Glutamatergic neuron (in vitro differentiated cells): ENCODE results near the gene TACR1. TPM values are rescaled to one million over a fixed set of nuclear protein-coding genes. Genes with fewer than 3 reads are reported as not detected.
"Not testable (repeated sequence)": the region's sequence is repeated elsewhere in the genome, so short reads cannot be mapped to it uniquely, and the experiment has no call there.

Experiments used
- DNase-seq: peaks from one replicate; pipeline ENCODE4 v3.0.0; 2022
- H3K27ac Mint-ChIP-seq: one replicate; pipeline ENCODE4 v1.8.0; 2020; ENCODE audit warnings: mild to moderate bottlenecking, mixed read lengths, inconsistent platforms; ENCODE audit not compliant: unreplicated experiment
- H3K27me3 Mint-ChIP-seq: one replicate; pipeline ENCODE4 v1.8.0; 2020; ENCODE audit warnings: mild to moderate bottlenecking, moderate library complexity, mixed read lengths, inconsistent platforms; ENCODE audit not compliant: unreplicated experiment
- H3K36me3 Mint-ChIP-seq: one replicate; pipeline ENCODE4 v1.8.0; 2020; ENCODE audit warnings: mild to moderate bottlenecking, mixed read lengths, inconsistent platforms; ENCODE audit not compliant: unreplicated experiment
- H3K4me1 Mint-ChIP-seq: one replicate; pipeline ENCODE4 v1.8.0; 2020; ENCODE audit warnings: mild to moderate bottlenecking, low read depth, mixed read lengths, inconsistent platforms; ENCODE audit not compliant: unreplicated experiment
- H3K4me3 Mint-ChIP-seq: one replicate; pipeline ENCODE4 v1.8.0; 2020; ENCODE audit warnings: mild to moderate bottlenecking, mixed read lengths, inconsistent platforms; ENCODE audit not compliant: unreplicated experiment
- H3K9me3 Mint-ChIP-seq: one replicate; pipeline ENCODE4 v1.8.0; 2020; ENCODE audit warnings: mild to moderate bottlenecking, moderate library complexity, mixed read lengths, inconsistent platforms; ENCODE audit not compliant: unreplicated experiment
- CTCF ChIP-seq: fragments of 200-600 bp; sonication (generic); IDR thresholded peaks from one replicate; pipeline ENCODE4 v1.5.0; 2021; ENCODE audit not compliant: partially characterized antibody, unreplicated experiment
- long read RNA-seq: library from polyadenylated mRNA; unstranded; transcript quantifications from one replicate; pipeline ENCODE4 v2.0.0, GENCODE V29; 2020; ENCODE audit not compliant: unreplicated experiment
- total RNA-seq: library from RNA; stranded (reverse); fragmentation: NEBNext Ultra II Directional; extraction: Animal tissue kit (Norgen Biotek cat#: 25700); gene quantifications from one replicate; pipeline ENCODE4 v1.2.1, GENCODE V29; 2021; ENCODE audit not compliant: unreplicated experiment

TACR1 gene
- total RNA-seq = 0.17 TPM
- long read RNA-seq = 0 reads

- H3K27me3 Mint-ChIP-seq = peaks cover 8% of the 10 kb centered on the region
- H3K27ac Mint-ChIP-seq = no peak within 1 kb of the TSS
- TF ChIP-seq CTCF = peak; percentile 22
- peak; percentile 59 for DNase-seq
- peak within 1 kb of the TSS; percentile 88 for H3K4me3 Mint-ChIP-seq
- peaks cover 2% of the 10 kb centered on the region for H3K9me3 Mint-ChIP-seq
- H3K4me1 Mint-ChIP-seq = peaks cover 3% of the 10 kb centered on the region
- no peaks in the 10 kb centered on the region for H3K36me3 Mint-ChIP-seq
Observed at GRCh38 chr2:75199428-75200011, at the start of gene TACR1. Gene TACR1 (minus strand): TSS chr2:75199520. CDS start chr2:75198934, 586 bp downstream.

GRCh38 chr2:75248581-75248980 lies 49.3 kb upstream of the TACR1 start:
- H3K27me3 Mint-ChIP-seq, H3K4me1 Mint-ChIP-seq, DNase-seq, H3K27ac Mint-ChIP-seq, H3K9me3 Mint-ChIP-seq, H3K4me3 Mint-ChIP-seq: not testable (repeated sequence)
- peaks cover 17% of the 10 kb centered on the region for H3K36me3 Mint-ChIP-seq

GRCh38 chr2:75246441-75247167 lies 47.3 kb upstream of the TACR1 start:
- Mint-ChIP-seq H3K4me3 (no peak overlapping the region), H3K9me3 (peaks cover 2% of the 10 kb centered on the region), H3K4me1 (no peaks in the 10 kb centered on the region), H3K36me3 (peaks cover 18% of the 10 kb centered on the region), H3K27ac (no peak overlapping the region), H3K27me3 (no peaks in the 10 kb centered on the region)
- no peak for TF ChIP-seq CTCF
- no peak for DNase-seq

GRCh38 chr2:75243219-75243618 lies 43.9 kb upstream of the TACR1 start:
- Mint-ChIP-seq H3K27ac (no peak overlapping the region), H3K36me3 (peaks cover 4% of the 10 kb centered on the region), H3K4me3 (no peak overlapping the region), H3K27me3 (no peaks in the 10 kb centered on the region), H3K4me1 (no peaks in the 10 kb centered on the region), H3K9me3 (peaks cover 2% of the 10 kb centered on the region)
- DNase-seq = no peak
- TF ChIP-seq CTCF = no peak

- Mint-ChIP-seq H3K4me1 (no peaks in the 10 kb centered on the region), H3K36me3 (peaks cover 4% of the 10 kb centered on the region), H3K9me3 (peaks cover 2% of the 10 kb centered on the region), H3K4me3 (no peak overlapping the region), H3K27me3 (no peaks in the 10 kb centered on the region), H3K27ac (no peak overlapping the region)
- TF ChIP-seq CTCF = no peak
- DNase-seq = no peak
Observed at GRCh38 chr2:75241696-75242095, 42.4 kb upstream of the TACR1 start.
